B cell (primary cell): ENCODE data around the gene MLLT10. TPM values are rescaled to one million over a fixed set of nuclear protein-coding genes. Genes with fewer than 3 reads are reported as not detected.

Experiments used
- ATAC-seq: fragments of 200-7000 bp; cut with Tn5 transposase; one replicate; pipeline ENCODE4 v1.10.0; 2021; ENCODE audit warnings: low read depth, mild to moderate bottlenecking, moderate number of reproducible peaks, moderate library complexity
- CTCF ChIA-PET: fragments of 350-600 bp; sonication (Branson Sonifier 250); formaldehyde crosslinking; loops from one replicate; lab custom pipeline; 2021; ENCODE audit warnings: antibody characterized with exemption, inconsistent platforms; lab: Charles Lee
- POLR2A ChIA-PET: fragments of 350-600 bp; sonication (Branson Sonifier 250); formaldehyde crosslinking; loops from one replicate; lab custom pipeline; 2021; ENCODE audit warnings: antibody characterized with exemption; lab: Charles Lee
- DNase-seq: peaks from one replicate; pipeline ENCODE4 v3.0.0; 2013
- H2AFZ ChIP-seq: 2 replicates; pipeline ENCODE4 v1.6.1; 2012; ENCODE audit warnings: mild to moderate bottlenecking, low read depth, low read length; ENCODE audit not compliant: insufficient read depth, poor library complexity, severe bottlenecking
- H3K27ac ChIP-seq, 2 donors: 1 replicate in 1 of 2; 2 replicates in 1 of 2; pipeline ENCODE4 v1.5.1; 2012 to 2013; ENCODE audit warnings: low read length in 2 of 2, mild to moderate bottlenecking in 2 of 2, moderate library complexity in 1 of 2
- H3K27me3 ChIP-seq, 4 experiments: fragments of 200-600 bp in 1 of 4; sonication (generic) in 1 of 4; replicated peaks in 1 of 4; 1 replicate in 2 of 4; 2 replicates in 2 of 4; pipeline versions ENCODE4 v1.6.1 to v1.7.0; 2013 to 2016; ENCODE audit warnings: low read length in 3 of 4, mild to moderate bottlenecking in 2 of 4, mixed read lengths in 1 of 4, moderate library complexity in 1 of 4; ENCODE audit not compliant: insufficient read depth in 4 of 4, control insufficient read depth in 3 of 4; ENCODE audit errors: control extremely low read depth in 1 of 4
- H3K36me3 ChIP-seq, 2 experiments: replicated peaks in 1 of 2; 1 replicate in 1 of 2; 2 replicates in 1 of 2; pipeline versions ENCODE4 v1.6.1 to v1.7.1; 2013; ENCODE audit warnings: low read length in 1 of 2; ENCODE audit not compliant: insufficient read depth in 2 of 2, control insufficient read depth in 1 of 2; ENCODE audit errors: control extremely low read depth in 1 of 2, extremely low read depth in 1 of 2
- H3K4me1 ChIP-seq, 2 donors: fragments of 200-600 bp in 1 of 2; sonication (generic) in 1 of 2; 1 replicate in 1 of 2; 2 replicates in 1 of 2; pipeline versions ENCODE4 v1.5.1 to v1.6.1; 2013 to 2017; ENCODE audit warnings: low read length in 2 of 2; ENCODE audit not compliant: control insufficient read depth in 2 of 2, insufficient read depth in 2 of 2
- H3K4me2 ChIP-seq: replicated peaks from 2 replicates; pipeline ENCODE3; 2012; ENCODE audit warnings: mild to moderate bottlenecking, low read depth, low read length; ENCODE audit not compliant: poor library complexity, severe bottlenecking
- H3K4me3 ChIP-seq, 5 experiments: fragments of 200-600 bp in 1 of 5; sonication (generic) in 1 of 5; 1 replicate in 3 of 5; 2 replicates in 2 of 5; pipeline versions ENCODE4 v1.5.1 to v1.7.0; 2011 to 2016; ENCODE audit warnings: low read length in 4 of 5, mild to moderate bottlenecking in 4 of 5, low read depth in 2 of 5, control low read depth in 1 of 5, moderate library complexity in 1 of 5; ENCODE audit not compliant: insufficient read depth in 1 of 5; ENCODE audit errors: control extremely low read depth in 1 of 5, extremely low read depth in 1 of 5
- H3K79me2 ChIP-seq: fragments of 200-600 bp; sonication (generic); one replicate; pipeline ENCODE4 v1.6.0; 2016; ENCODE audit warnings: low read length; ENCODE audit not compliant: control insufficient read depth, insufficient read depth
- H3K9ac ChIP-seq: fragments of 200-600 bp; sonication (generic); 2 replicates; pipeline ENCODE4 v1.6.1; 2017; ENCODE audit warnings: mild to moderate bottlenecking, low read length, moderate library complexity
- H3K9me3 ChIP-seq, 3 donors: one replicate each; pipeline versions ENCODE4 v1.6.1 to v1.7.1; 2013; ENCODE audit warnings: low read length in 2 of 3; ENCODE audit not compliant: control insufficient read depth in 2 of 3, insufficient read depth in 1 of 3; ENCODE audit errors: control extremely low read depth in 1 of 3
- H4K20me1 ChIP-seq: 2 replicates; pipeline ENCODE4 v1.6.0; 2012; ENCODE audit warnings: mild to moderate bottlenecking, low read length; ENCODE audit not compliant: insufficient read depth, control insufficient read depth, poor library complexity, severe bottlenecking
- H3K27ac Mint-ChIP-seq: one replicate; pipeline ENCODE4 v1.8.0; 2021; ENCODE audit warnings: mixed read lengths
- H3K27me3 Mint-ChIP-seq: one replicate; pipeline ENCODE4 v1.8.0; 2021; ENCODE audit warnings: mixed read lengths
- H3K4me1 Mint-ChIP-seq: one replicate; pipeline ENCODE4 v1.8.0; 2021; ENCODE audit warnings: mixed read lengths
- H3K4me3 Mint-ChIP-seq: one replicate; pipeline ENCODE4 v1.8.0; 2021; ENCODE audit warnings: mixed read lengths
- H3K9me3 Mint-ChIP-seq: one replicate; pipeline ENCODE4 v1.8.0; 2022; ENCODE audit warnings: mixed read lengths; ENCODE audit not compliant: insufficient read depth
- CTCF ChIP-seq: fragments of 200-600 bp; IDR thresholded peaks from one replicate; pipeline ENCODE4 v1.8.0; 2022; ENCODE audit warnings: antibody characterized with exemption, mild to moderate bottlenecking
- EZH2 ChIP-seq: IDR thresholded peaks from 2 replicates; pipeline ENCODE4 v1.6.1; 2012; ENCODE audit warnings: borderline replicate concordance, low read depth, mild to moderate bottlenecking, moderate library complexity, low read length; ENCODE audit not compliant: insufficient read depth, poor library complexity, severe bottlenecking
- WGBS: methylation state at CpG from one replicate; pipeline ENCODE4 v1.1.5; 2013; ENCODE audit warnings: missing lambda C conversion rate; ENCODE audit not compliant: insufficient coverage; 5-methylcytosine and 5-hydroxymethylcytosine counted together
- intact Hi-C: fragments of 100-400 bp; cut with micrococcal nuclease; formaldehyde crosslinking; loops from one replicate; pipeline ENCODE4 v1.10.0; 2022
- polyA plus RNA-seq: library from polyadenylated mRNA; depleted of rRNA; stranded (reverse); fragments of >200 nt; gene quantifications from 2 replicates; pipeline ENCODE4 v1.2.3, GENCODE V29; 2012
- total RNA-seq, 2 donors: library from RNA; stranded (reverse); fragments of 120-200 nt in 1 of 2; gene quantifications; 1 replicate in 1 of 2; 2 replicates in 1 of 2; pipeline versions ENCODE4 v1.2.3 to v1.2.4, GENCODE V29; 2013 to 2022

MLLT10 gene
- total and polyA plus RNA-seq, 2 donors (not counting 1 experiment from before 2014, with no cell fraction given) = 21.7 to 70.5 TPM

GRCh38 chr10:21526188-21526859, 7.7 kb upstream of the MLLT10 start:
- peak overlapping the region; percentile 89 for H3K4me3 Mint-ChIP-seq
- ChIA-PET POLR2A (interaction anchor here (0.6 to 1.5 kb wide), 5 partner anchors 10 to 1850 kb away, joined by 3 to 10 read pairs (median 7); partner anchors contain the start of gene COMMD3), CTCF (interaction anchor here (1.0 to 1.2 kb wide), 2 partner anchors 28 to 30 kb away, joined by 3 to 7 read pairs; no protein-coding TSS in a partner anchor)
- WGBS = 0% methylated on average over 28 of the region's 56 CpGs
- peak overlapping the region; percentile 80 for H2AFZ ChIP-seq
- H3K27ac Mint-ChIP-seq = peak overlapping the region; percentile 90
- H3K4me1 ChIP-seq = peaks cover 24 to 32% of the 10 kb centered on the region in 2 donors
- H4K20me1 ChIP-seq = peaks cover 5% of the 10 kb centered on the region
- ATAC-seq (peak; percentile 39), DNase-seq (peak; percentile 68)
- H3K9me3 ChIP-seq = peaks cover 0 to 6% (median 0%) of the 10 kb centered on the region in 3 donors
- peak overlapping the region; percentile 86 for H3K4me2 ChIP-seq
- intact Hi-C loops = no loop called here
- H3K27me3 Mint-ChIP-seq = peaks cover 52% of the 10 kb centered on the region
- no peak for TF ChIP-seq CTCF
- peak; percentile 79 for TF ChIP-seq EZH2
- no peaks in the 10 kb centered on the region for H3K79me2 ChIP-seq
- peaks cover 0 to 45% (median 40%) of the 10 kb centered on the region in 4 experiments for H3K27me3 ChIP-seq
- H3K4me1 Mint-ChIP-seq = peaks cover 25% of the 10 kb centered on the region
- no peaks in the 10 kb centered on the region for H3K36me3 ChIP-seq
- peak overlapping the region; percentile 31 to 52 for H3K27ac ChIP-seq
- peak overlapping the region; percentile 69 for H3K9ac ChIP-seq
- H3K4me3 ChIP-seq = peak overlapping the region; percentile 60 to 73 (median 64)
- H3K9me3 Mint-ChIP-seq = no peaks in the 10 kb centered on the region
